Ramos (cell line): ENCODE data around the gene TSSC4.

Source experiments
- in situ Hi-C: fragments of 300-500 bp; cut with MboI; formaldehyde crosslinking; loops from one replicate; pipeline ENCODE4 v1.14.3; 2022; ENCODE audit warnings: low sequenced_read_pairs; ENCODE audit not compliant: unreplicated experiment

The TSSC4 gene

GRCh38 chr11:2383852-2384804, 16.4 kb upstream of the TSSC4 start:
- in situ Hi-C loops, result loop anchor here (25.0 kb wide), 1 partner anchor 1572 kb away; the partner anchor contains the start of genes PIDD1, PNPLA2 and RPLP2

GRCh38 chr11:2385156-2386151, 15.1 kb upstream of the TSSC4 start:
- in situ Hi-C loops, result loop anchor here (25.0 kb wide), 1 partner anchor 1573 kb away; the partner anchor contains the start of genes PIDD1, PNPLA2 and RPLP2

- in situ Hi-C loops, result loop anchor here (25.0 kb wide), 1 partner anchor 1574 kb away; the partner anchor contains the start of genes PIDD1, PNPLA2 and RPLP2
Observed at GRCh38 chr11:2386591-2386990, 14.0 kb upstream of the TSSC4 start.

GRCh38 chr11:2387266-2387987, 13.1 kb upstream of the TSSC4 start:
- in situ Hi-C loops, result loop anchor here (25.0 kb wide), 1 partner anchor 1575 kb away; the partner anchor contains the start of genes PIDD1, PNPLA2 and RPLP2

- in situ Hi-C loops, result loop anchor here (25.0 kb wide), 1 partner anchor 1576 kb away; the partner anchor contains the start of genes PIDD1, PNPLA2 and RPLP2
Observed at GRCh38 chr11:2388431-2389376, 11.8 kb upstream of the TSSC4 start.

GRCh38 chr11:2389377-2390026, 11.0 kb upstream of the TSSC4 start:
- in situ Hi-C loops, result loop anchor here (25.0 kb wide), 1 partner anchor 1577 kb away; the partner anchor contains the start of genes PIDD1, PNPLA2 and RPLP2

- in situ Hi-C loops, result loop anchor here (25.0 kb wide), 1 partner anchor 1578 kb away; the partner anchor contains the start of genes PIDD1, PNPLA2 and RPLP2
Observed at GRCh38 chr11:2390091-2390724, 10.3 kb upstream of the TSSC4 start.

GRCh38 chr11:2390725-2391151, 9.8 kb upstream of the TSSC4 start:
- in situ Hi-C loops, result loop anchor here (25.0 kb wide), 1 partner anchor 1578 kb away; the partner anchor contains the start of genes PIDD1, PNPLA2 and RPLP2

GRCh38 chr11:2391181-2391975, 9.2 kb upstream of the TSSC4 start:
- in situ Hi-C loops, result loop anchor here (25.0 kb wide), 1 partner anchor 1579 kb away; the partner anchor contains the start of genes PIDD1, PNPLA2 and RPLP2

- in situ Hi-C loops, result loop anchor here (25.0 kb wide), 1 partner anchor 1580 kb away; the partner anchor contains the start of genes PIDD1, PNPLA2 and RPLP2
Observed at GRCh38 chr11:2392241-2392959, 8.2 kb upstream of the TSSC4 start.

- in situ Hi-C loops, result loop anchor here (25.0 kb wide), 1 partner anchor 1581 kb away; the partner anchor contains the start of genes PIDD1, PNPLA2 and RPLP2
Observed at GRCh38 chr11:2393111-2393868, 7.3 kb upstream of the TSSC4 start.

- in situ Hi-C loops, result loop anchor here (25.0 kb wide), 1 partner anchor 1582 kb away; the partner anchor contains the start of genes PIDD1, PNPLA2 and RPLP2
Observed at GRCh38 chr11:2393941-2394817, 6.4 kb upstream of the TSSC4 start.

GRCh38 chr11:2394818-2395105, 5.8 kb upstream of the TSSC4 start:
- in situ Hi-C loops, result loop anchor here (25.0 kb wide), 1 partner anchor 1582 kb away; the partner anchor contains the start of genes PIDD1, PNPLA2 and RPLP2
